Glomerular endothelial cell (primary cell): ENCODE data around the gene NLN. TPM values are rescaled to one million over a fixed set of nuclear protein-coding genes. Genes with fewer than 3 reads are reported as not detected.
"Not testable (repeated sequence)": the region's sequence is repeated elsewhere in the genome, so short reads cannot be mapped to it uniquely, and the experiment has no call there.

Experiments
- DNase-seq: peaks from one replicate; pipeline ENCODE4 v3.0.0-alpha.2; 2011; ENCODE audit warnings: low read depth, low spot score; ENCODE audit errors: extremely low read depth
- total RNA-seq: library from RNA; depleted of rRNA; stranded (reverse); fragments of >200 nt; gene quantifications from 2 replicates; pipeline ENCODE4 v1.2.3, GENCODE V29; 2015

The NLN gene
- total RNA-seq, 1 donor from 2014 or later = 26.9 TPM

DNA sequence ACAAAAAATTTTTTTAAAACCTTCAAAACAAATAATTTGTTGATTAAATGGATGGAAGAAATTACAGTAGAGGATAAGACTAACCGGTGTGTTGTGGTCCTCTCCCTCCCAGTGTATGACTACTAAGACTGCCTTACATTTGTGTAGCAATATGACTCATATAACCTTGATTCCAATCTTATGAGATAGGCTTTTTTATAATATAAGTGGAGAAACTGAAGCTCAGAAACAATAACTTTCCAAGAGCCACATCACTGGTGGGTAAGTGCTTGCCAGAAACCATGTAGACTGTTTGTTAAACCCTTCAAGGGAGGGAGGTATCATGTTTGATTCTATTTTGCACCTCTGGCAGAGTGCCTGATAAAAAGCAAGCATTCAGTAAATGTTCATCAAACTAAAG, 47.5 kb downstream of the NLN start:
- DNase-seq = no peak

GRCh38 chr5:65771266-65771665, 49.3 kb downstream of the NLN start:
- DNase-seq = no peak

- not testable (repeated sequence) for DNase-seq
Observed at GRCh38 chr5:65772963-65773362, 51.0 kb downstream of the NLN start.

DNA sequence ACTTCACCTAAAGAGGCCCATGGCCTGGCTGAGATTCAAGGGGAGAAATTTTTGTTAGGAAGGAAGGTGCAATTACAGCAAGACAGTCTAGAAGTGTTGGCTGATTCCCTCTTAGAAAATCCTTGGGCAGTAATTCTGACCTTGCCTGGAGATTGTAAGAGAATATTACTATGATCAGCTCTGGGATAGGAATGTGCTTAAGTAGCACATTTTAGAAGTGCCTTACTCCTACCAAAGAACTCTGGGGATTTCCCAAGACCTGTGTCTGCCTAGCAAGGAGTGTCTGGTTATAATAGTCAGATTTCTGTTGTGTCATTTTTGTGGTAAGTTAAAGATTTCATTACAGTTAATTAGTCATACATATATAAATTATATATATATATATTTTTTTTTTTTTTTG, 52.3 kb downstream of the NLN start:
- no peak for DNase-seq

GRCh38 chr5:65775476-65775875, 53.5 kb downstream of the NLN start:
- no peak for DNase-seq

- DNase-seq = no peak
Observed at GRCh38 chr5:65776441-65777141, 54.6 kb downstream of the NLN start.

- DNase-seq = no peak
Observed at GRCh38 chr5:65778126-65778525, 56.1 kb downstream of the NLN start.

DNA sequence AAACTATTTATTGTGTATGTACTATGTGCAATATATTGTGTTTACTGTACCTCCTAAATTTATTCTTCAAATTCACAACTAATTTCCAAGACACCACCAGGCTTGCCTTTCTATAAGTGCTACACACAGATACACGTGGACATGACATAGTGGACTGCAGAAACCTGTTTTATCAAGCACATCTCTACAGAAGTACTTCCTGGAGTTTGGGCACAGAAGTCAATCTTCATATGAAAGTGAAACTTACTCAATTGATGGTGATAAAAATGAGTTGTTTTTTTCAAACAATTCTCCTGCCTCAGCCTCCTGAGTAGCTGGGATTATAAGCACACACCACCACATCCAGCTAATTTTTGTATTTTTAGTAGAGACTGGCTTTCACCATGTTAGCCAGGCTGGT, 57.6 kb downstream of the NLN start:
- no peak for DNase-seq

GRCh38 chr5:65788296-65788695, 66.3 kb downstream of the NLN start:
- not testable (repeated sequence) for DNase-seq

DNA sequence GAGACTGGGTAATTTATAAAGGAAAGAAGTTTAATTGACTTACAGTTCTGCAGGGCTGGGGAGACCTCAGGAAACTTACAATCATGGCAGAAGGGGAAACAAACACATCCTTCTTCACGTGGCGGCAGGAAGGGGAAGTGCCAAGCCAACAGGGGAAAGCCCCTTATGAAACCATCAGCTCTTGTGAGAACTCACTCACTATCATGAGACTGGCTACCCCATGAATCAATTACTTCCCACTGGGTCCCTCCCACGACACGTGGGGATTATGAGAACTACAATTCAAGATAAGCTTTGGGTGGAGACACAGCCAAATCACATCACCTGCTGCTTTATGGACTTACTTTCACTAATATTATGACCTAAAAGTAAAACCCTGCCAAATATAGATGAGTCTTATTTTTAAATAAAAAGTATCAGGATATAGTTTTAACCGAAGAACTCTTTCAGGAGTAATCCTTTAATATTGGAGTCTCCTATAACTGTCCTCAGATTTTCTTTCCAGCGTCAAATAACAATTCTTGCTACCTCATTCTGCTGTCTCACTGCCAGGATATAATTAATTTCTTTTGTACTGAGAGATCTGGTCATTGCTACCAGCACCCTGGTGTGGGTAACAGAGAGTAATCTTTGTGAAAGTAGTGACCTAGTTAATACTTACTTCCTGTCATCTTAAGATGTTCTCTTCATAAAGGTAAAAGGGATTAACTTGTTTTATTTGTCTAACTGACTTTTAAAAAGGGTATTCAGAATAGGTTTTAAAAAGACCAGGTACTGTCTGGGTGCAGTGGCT, 68.6 kb downstream of the NLN start:
- DNase-seq = no peak

DNA sequence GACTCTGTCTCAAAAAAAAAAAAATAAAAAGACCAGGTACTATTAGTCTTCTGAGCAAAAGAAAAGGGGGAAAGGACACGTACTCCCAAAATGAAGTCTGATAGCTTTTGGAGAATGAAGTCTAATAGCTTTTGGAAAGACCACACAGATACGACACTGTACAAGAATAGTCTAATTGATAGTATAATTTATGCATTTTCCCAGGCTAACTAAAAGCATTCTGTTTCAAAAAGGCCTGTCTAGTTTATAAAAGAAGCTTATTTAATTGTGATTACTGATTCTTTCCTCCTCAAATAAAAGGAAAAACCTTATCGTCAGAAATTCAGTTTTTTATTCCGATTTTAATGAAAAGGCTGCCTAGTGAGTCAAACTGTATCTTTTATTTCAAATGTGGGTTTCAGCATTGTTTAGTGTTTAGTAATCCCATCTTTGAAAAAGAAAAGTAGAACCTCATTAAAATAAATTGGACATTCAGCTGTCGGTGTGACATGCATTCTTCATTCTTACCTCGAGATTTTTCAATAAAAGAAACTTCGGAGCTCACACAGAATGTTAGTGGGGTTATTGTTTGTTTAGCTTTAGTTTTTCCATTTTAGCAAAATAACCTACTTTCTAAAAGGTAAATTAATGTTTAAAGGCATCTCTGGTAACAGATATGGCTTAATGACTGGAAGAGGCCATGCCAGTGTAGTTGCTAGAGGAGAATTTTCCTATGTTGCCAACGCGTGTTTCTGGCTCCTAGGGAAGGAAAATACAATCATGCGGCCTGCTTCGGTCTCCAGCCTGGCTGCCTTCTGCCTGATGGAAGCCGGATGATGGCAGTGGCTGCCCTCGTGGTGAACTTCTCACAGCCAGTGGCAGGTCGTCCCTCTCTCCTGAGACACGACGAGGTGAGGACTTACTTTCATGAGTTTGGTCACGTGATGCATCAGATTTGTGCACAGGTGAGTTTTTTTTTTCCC, 70.0 kb downstream of the NLN start:
- no peak for DNase-seq

- DNase-seq = no peak
Observed at GRCh38 chr5:65796269-65796668, 74.3 kb downstream of the NLN start.

DNA sequence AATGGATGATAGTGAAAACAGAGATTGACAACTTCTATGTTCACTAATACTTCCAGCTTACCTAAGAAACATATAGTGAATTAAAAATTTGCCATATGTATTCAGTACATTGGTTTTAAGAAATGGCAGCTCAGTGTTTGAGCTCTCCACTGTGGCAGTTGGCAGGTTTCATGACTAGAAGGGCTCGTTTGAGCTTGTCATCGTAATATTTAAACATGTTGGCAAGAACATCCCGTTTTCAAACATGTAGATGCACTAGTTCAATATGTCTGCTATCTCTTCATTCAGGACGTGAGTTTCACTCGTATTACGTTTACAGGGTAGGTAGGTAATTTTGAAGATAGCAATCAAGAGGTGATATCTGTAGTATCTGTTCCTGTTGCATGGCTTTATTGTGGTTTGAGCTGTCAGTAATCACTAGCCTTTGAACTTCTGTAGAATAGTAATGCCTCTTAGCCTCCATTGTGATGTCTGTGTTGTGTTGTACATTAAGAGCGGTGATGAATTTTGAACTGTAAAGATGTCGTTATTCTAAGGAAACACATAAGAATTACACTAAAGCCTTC, 74.8 kb downstream of the NLN start:
- DNase-seq = no peak

GRCh38 chr5:65797481-65797880, 75.5 kb downstream of the NLN start:
- DNase-seq = no peak

- DNase-seq = no peak
Observed at GRCh38 chr5:65799857-65800256, 77.9 kb downstream of the NLN start.

GRCh38 chr5:65800775-65801174, 78.8 kb downstream of the NLN start:
- DNase-seq = no peak

- peak; percentile 20 for DNase-seq
Observed at GRCh38 chr5:65801352-65801783, 79.4 kb downstream of the NLN start.

DNA sequence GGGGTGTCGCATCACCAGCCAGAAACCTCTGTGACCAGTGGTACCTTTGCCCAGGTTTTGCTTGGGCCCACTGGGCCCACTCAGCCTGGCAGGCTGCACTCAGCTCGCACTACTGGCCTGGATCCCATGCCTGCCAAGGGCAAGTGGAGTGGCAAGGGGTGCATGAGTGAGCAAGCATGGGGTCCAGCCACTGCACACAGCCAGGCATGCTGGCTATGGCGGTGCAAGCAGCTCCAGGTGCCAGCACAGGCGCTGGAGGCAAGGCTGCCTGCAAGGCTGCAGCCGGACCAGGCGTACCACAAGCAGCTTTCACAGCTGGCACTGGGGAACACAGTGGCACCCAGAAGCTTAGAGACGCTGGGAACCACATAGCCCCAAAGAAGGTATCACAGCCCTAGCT, 80.1 kb downstream of the NLN start:
- no peak for DNase-seq

- DNase-seq = no peak
Observed at GRCh38 chr5:65802820-65803219, 80.8 kb downstream of the NLN start.

DNA sequence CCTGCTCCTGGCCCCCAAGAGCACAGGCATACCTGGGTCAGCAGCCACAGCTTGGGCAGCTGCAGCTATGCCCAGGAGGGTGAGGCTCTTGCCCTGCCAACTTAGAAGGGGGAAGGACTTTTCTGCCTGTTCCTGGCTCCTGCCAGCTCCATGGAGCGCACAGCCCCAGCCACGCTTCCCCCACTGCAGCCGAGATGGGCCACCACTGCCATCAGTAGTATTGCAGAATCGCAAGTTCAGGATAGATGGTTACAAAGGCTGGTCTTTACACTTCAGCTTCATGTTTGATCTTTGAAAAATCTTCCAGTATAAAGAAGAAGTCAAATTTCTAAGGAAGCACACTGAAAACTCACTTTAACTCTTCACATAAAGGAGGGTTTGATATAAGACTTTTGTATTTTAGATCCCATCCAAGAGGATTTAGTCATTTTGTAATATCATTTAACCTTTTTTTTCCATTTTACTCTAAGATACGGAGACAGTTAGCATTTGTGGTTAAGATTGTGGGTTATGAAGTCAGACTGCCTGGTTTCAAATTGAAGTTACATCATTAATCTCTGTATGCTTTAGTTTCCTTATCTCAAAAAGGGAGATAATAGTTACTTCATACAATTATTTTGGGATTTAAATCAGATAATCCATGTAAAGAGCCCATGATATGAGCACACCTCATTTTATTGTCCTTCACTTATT, 81.8 kb downstream of the NLN start:
- DNase-seq = no peak
